Tongue (tissue), 2 donors: ENCODE data around the gene PABPC1L. TPM values are rescaled to one million over a fixed set of nuclear protein-coding genes. Genes with fewer than 3 reads are reported as not detected.

Experiments
- DNase-seq: peaks from one replicate; pipeline ENCODE4 v3.0.0-alpha.2; 2015
- total RNA-seq: library from RNA; depleted of rRNA; stranded (reverse); fragments of >200 nt; gene quantifications from one replicate; pipeline ENCODE4 v1.2.3, GENCODE V29; 2014

The PABPC1L gene
- total RNA-seq, 1 donor from 2014 or later: 6.4 TPM

- DNase-seq: no peak
Measured at GRCh38 chr20:44942264-44942973, 32.6 kb downstream of the PABPC1L start.

GRCh38 chr20:44943828-44944227 is 34.0 kb downstream of the PABPC1L start:
- no peak for DNase-seq

GRCh38 chr20:44945261-44945660 is 35.4 kb downstream of the PABPC1L start:
- no peak for DNase-seq

- DNase-seq: no peak
Measured at GRCh38 chr20:44946271-44946852, 36.5 kb downstream of the PABPC1L start.

GRCh38 chr20:44948107-44948506 is 38.2 kb downstream of the PABPC1L start:
- no peak for DNase-seq

GRCh38 chr20:44948513-44948912 is 38.7 kb downstream of the PABPC1L start:
- no peak for DNase-seq

GRCh38 chr20:44950368-44950767 is 40.5 kb downstream of the PABPC1L start:
- no peak for DNase-seq

GRCh38 chr20:44952731-44953130 is 42.9 kb downstream of the PABPC1L start:
- no peak for DNase-seq

GRCh38 chr20:44954211-44954610 is 44.4 kb downstream of the PABPC1L start:
- no peak for DNase-seq

- DNase-seq: no peak
Measured at GRCh38 chr20:44955270-44955669, 45.4 kb downstream of the PABPC1L start.

GRCh38 chr20:44956410-44956809 is 46.5 kb downstream of the PABPC1L start:
- DNase-seq: no peak

GRCh38 chr20:44958276-44958675 is 48.4 kb downstream of the PABPC1L start:
- DNase-seq: no peak

GRCh38 chr20:44959082-44959637 is 49.3 kb downstream of the PABPC1L start:
- DNase-seq: peak; percentile 12

GRCh38 chr20:44959638-44960102 is 49.8 kb downstream of the PABPC1L start:
- DNase-seq: peak; percentile 52

GRCh38 chr20:44960103-44960852 is 50.4 kb downstream of the PABPC1L start, which contains the start of gene TOMM34:
Gene TOMM34 (minus strand): TSS chr20:44960397. CDS start chr20:44960333, 64 bp downstream.
- peak; percentile 97 for DNase-seq

GRCh38 chr20:44961011-44961869 is 51.4 kb downstream of the PABPC1L start:
- no peak for DNase-seq

GRCh38 chr20:44961870-44962267 is 52.0 kb downstream of the PABPC1L start:
- no peak for DNase-seq

- DNase-seq: no peak
Measured at GRCh38 chr20:44962483-44962882, 52.6 kb downstream of the PABPC1L start.

GRCh38 chr20:44963325-44964215 is 53.7 kb downstream of the PABPC1L start:
- DNase-seq: no peak

GRCh38 chr20:44965651-44966029 is 55.8 kb downstream of the PABPC1L start:
- no peak for DNase-seq
